Measurements from ENCODE around the gene TNS1.
A peak's percentile ranks its signal among the peaks of the same experiment; 100 is the strongest.

TNS1 gene

GRCh38 chr2:217899231-217900009, 103.4 kb downstream of the TNS1 start:
- peak; percentile 30 to 34 for DNase-seq (ENCODE audit: low read depth in 2 of 2)

- no peak for DNase-seq (ENCODE audit: low read depth in 2 of 2)
These were observed 104.7 kb downstream of the TNS1 start for GRCh38 chr2:217897816-217898806.

- DNase-seq (ENCODE audit: low read depth in 2 of 2) = no peak
These were observed 105.6 kb downstream of the TNS1 start for GRCh38 chr2:217897091-217897715.

GRCh38 chr2:217895070-217895635, 107.6 kb downstream of the TNS1 start:
- no peak for DNase-seq (ENCODE audit: low read depth in 2 of 2)

- DNase-seq (ENCODE audit: low read depth in 2 of 2) = no peak
These were observed 109.4 kb downstream of the TNS1 start for GRCh38 chr2:217893440-217893839.

GRCh38 chr2:217892560-217892959, 110.2 kb downstream of the TNS1 start:
- DNase-seq (ENCODE audit: low read depth in 2 of 2) = no peak

- DNase-seq (ENCODE audit: low read depth in 2 of 2) = no peak
These were observed 112.3 kb downstream of the TNS1 start for GRCh38 chr2:217890445-217890844.

GRCh38 chr2:217889656-217890055, 113.1 kb downstream of the TNS1 start:
- DNase-seq (ENCODE audit: low read depth in 2 of 2) = no peak

- no peak for DNase-seq (ENCODE audit: low read depth in 2 of 2)
These were observed 114.7 kb downstream of the TNS1 start for GRCh38 chr2:217887841-217888701.

GRCh38 chr2:217886720-217887309, 116.0 kb downstream of the TNS1 start:
- peak; percentile 23 to 25 for DNase-seq (ENCODE audit: low read depth in 2 of 2)

GRCh38 chr2:217886091-217886490, 116.7 kb downstream of the TNS1 start:
- no peak for DNase-seq (ENCODE audit: low read depth in 2 of 2)

- no peak for DNase-seq (ENCODE audit: low read depth in 2 of 2)
These were observed 117.8 kb downstream of the TNS1 start for GRCh38 chr2:217884985-217885384.

GRCh38 chr2:217880891-217881290, 121.9 kb downstream of the TNS1 start:
- DNase-seq (ENCODE audit: low read depth in 2 of 2) = no peak

- DNase-seq (ENCODE audit: low read depth in 2 of 2) = no peak
These were observed 122.4 kb downstream of the TNS1 start for GRCh38 chr2:217880287-217880889.

GRCh38 chr2:217878915-217879590, 123.7 kb downstream of the TNS1 start:
- DNase-seq (ENCODE audit: low read depth in 2 of 2) = no peak

GRCh38 chr2:217877866-217878265, 124.9 kb downstream of the TNS1 start:
- no peak for DNase-seq (ENCODE audit: low read depth in 2 of 2)

- DNase-seq (ENCODE audit: low read depth in 2 of 2) = no peak
These were observed 126.6 kb downstream of the TNS1 start for GRCh38 chr2:217876253-217876570.

GRCh38 chr2:217875556-217876252, 127.1 kb downstream of the TNS1 start:
- no peak for DNase-seq (ENCODE audit: low read depth in 2 of 2)

- no peak for DNase-seq (ENCODE audit: low read depth in 2 of 2)
These were observed 127.7 kb downstream of the TNS1 start for GRCh38 chr2:217875138-217875537.

All from fibroblast of skin of left biceps (primary cell).